GM18519 (cell line): ENCODE results near the gene OR10H3.
"Not testable (repeated sequence)": the region's sequence is repeated elsewhere in the genome, so short reads cannot be mapped to it uniquely, and the experiment has no call there.

Experiments used
- ATAC-seq: cut with Tn5 transposase; IDR thresholded peaks from one replicate; pipeline ENCODE4 v1.9.1; 2021; ENCODE audit warnings: mild to moderate bottlenecking, moderate library complexity; ENCODE audit not compliant: unreplicated experiment, low FRiP score

Gene OR10H3

DNA sequence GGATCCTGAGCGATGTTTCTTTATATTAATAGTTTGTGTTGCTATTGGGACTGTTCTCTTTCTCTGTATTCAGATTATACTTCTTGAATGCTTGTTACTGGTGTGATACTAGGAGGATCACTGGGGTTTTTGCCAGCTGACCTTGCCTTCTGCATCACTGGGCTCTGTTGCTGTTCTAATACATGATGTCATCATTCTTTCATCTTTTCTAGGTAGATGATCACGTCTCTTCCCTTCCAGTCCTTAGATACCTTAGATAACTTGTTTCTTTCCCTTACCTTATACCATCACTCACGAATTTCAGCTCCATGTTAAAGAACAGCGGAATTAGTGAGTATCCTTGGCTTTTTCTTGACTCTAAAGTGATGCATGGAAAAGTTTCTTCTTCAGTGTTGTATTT is at the start of gene OR10H3:
Gene OR10H3 (plus strand): TSS at position 264 of the 400 bp plus-strand sequence. CDS start 3,408 bp downstream, outside the sequence.
- no peak for ATAC-seq

GRCh38 chr19:15696654-15697194 is 41.1 kb upstream of the OR10H3 start:
- no peak for ATAC-seq

GRCh38 chr19:15701757-15702533 is 35.8 kb upstream of the OR10H3 start:
- ATAC-seq: no peak

- no peak for ATAC-seq
Observed at GRCh38 chr19:15702534-15702930, 35.3 kb upstream of the OR10H3 start.

DNA sequence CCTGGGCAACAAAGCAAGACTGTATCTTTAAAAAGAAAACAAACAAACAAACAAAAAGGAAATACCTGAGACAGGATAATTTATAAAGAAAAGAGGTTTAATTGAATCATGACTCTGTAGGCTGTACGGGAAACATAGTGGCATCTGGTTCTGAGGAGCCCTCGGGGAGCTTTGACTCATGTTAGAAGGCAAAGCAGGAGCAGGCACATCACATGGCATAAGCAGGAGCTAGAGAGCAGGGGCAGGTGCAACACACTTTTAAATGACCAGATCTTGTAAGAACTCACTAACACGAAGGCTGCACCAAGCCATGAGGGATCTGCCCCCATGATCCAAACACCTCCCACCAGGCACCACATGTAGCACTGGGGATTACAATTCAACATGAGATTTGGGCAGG is 23.1 kb upstream of the OR10H3 start:
- no peak for ATAC-seq

- ATAC-seq: no peak
Observed at GRCh38 chr19:15715642-15716041, 22.1 kb upstream of the OR10H3 start.

DNA sequence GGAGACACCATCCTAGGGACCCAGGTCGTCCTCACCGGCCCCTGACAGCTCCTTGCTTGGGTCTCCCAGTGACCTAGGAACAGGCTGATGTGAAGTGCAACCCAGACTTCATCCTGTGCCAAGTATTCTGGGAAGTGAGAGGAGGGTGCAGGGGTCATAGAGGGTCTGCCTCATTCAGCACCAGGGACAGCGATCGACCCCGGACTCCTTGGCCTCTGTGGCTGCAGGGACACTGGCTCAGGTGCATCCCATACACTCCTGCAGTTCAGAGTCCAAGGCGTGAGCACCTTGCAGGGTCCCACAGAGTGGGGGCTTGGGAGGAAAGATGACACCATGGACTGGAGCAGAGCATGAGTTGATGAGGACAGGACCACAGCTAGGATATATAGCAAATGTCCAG is 20.0 kb upstream of the OR10H3 start:
- no peak for ATAC-seq

DNA sequence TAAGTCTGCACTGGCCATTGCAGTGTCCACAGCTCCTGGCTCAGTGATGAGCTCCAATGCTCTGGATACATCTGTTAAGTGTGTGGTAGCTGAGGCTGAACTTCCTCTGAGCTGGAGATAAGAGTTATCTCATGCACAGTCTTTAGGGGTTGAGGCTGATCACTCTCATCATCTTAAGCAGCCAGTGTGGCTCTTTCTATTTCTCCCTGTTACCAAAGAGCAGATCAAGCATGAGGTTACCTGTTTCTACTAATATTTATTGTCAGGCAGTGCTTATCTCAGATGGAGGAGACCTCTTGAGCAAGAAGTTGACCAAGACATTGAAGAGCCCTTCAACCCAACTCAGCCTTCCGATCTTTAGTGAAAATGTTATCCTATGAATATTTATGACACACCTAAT is 16.5 kb upstream of the OR10H3 start:
- ATAC-seq: no peak

DNA sequence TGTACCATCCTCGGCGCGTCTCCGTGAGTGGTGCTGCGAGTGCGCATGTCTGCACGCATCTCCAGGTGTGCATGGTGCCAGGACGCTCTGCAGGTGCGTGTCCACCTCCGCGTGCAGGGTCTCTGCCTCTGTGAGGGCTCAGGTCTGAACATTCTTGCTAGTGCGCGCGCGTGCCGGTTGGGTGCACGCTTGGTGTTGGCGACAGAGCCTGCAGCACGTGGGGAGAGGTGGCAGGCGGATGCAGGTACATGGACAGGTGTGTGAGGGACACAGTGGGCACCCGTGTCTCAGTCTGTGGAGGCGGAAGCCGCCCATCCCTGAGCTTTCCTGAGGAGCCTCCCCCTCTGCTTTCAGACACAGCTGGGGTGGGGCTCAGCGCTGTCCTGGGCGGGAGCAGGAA is 14.8 kb upstream of the OR10H3 start:
- ATAC-seq: no peak

DNA sequence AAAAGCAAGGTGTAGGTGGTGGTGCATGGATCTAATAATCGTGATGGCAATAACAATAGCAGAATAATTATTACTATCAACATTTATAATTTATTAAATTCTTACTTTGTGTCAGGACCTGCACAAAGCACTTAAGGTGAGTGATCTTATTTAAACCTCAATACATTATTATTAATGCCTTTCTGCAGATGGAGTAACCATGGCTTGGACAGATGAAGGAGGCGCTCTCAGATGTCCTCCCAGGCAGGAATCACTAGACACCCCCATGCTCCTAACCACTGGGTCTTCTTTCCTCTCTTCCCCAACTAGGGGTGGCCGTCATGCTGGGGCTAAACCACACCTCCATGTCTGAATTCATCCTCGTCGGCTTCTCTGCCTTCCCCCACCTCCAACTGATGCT is 10.1 kb upstream of the OR10H3 start, which contains the start of gene OR10H2:
Gene OR10H2 (plus strand): TSS at position 301 of the 400 bp plus-strand sequence. CDS start 20 bp downstream, at position 321.
- no peak for ATAC-seq

DNA sequence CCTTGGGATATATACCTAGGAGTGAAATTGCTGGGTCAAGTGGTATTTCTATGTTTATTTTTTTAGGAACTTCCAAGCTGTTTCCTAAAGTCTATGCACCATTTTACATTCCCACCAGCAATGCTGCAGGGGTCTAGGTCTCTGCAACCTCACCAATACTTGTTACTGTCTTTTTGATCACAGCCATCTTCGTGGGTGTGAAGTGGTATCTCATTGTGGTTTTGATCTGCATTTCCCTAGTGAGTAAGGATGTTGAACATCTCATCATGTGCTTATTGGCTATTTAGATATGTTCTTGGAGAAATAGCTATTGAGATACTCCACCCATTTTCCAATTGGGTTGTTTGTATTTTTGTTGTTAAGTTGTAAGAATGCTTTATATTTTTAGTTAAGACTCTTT is 7.2 kb upstream of the OR10H3 start:
- ATAC-seq: no peak

GRCh38 chr19:15732388-15732787 is 5.4 kb upstream of the OR10H3 start:
- ATAC-seq: no peak

DNA sequence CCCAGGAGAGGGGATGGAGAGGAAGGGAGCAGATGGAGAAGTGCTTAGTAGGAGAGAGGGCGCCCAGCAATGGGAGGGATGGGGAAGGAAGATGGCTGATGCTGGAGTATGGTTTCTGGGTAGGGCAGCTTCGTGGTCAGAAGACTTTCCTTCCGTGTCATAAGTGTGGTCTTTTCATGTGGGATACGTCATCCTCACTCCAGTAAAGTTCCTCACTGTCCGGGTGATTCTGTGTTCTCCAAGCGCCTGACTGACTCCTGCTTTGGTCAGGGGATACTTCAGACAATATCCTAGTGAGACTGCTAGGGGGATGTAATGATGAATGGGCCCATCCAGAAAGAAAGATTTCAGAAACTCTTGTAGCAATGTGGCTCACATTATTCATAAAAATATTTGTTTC is 3.9 kb upstream of the OR10H3 start:
- ATAC-seq: no peak

GRCh38 chr19:15740785-15741184 is 3.0 kb downstream of the OR10H3 start:
- no peak for ATAC-seq

GRCh38 chr19:15748239-15748638 is 10.5 kb downstream of the OR10H3 start:
- ATAC-seq: no peak

DNA sequence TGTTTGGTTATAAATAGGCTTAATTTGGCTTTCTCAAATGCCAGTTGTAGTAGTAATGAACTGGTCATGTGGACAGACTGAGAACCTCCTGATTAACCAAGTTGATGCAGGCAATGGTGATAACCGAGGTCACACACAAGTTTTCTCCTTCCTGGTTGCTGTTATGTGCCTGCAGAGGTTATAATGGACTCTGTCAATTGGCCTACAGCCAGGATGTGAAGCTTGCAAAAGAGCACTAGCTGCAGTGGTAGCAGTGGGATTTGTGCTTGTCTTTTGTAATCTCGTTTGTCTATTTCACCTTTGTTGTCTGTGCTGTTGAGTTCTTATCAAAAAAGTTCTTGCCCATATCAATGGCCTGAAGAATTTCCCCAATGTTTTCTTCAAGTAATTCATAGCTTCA is 20.6 kb downstream of the OR10H3 start:
- no peak for ATAC-seq

DNA sequence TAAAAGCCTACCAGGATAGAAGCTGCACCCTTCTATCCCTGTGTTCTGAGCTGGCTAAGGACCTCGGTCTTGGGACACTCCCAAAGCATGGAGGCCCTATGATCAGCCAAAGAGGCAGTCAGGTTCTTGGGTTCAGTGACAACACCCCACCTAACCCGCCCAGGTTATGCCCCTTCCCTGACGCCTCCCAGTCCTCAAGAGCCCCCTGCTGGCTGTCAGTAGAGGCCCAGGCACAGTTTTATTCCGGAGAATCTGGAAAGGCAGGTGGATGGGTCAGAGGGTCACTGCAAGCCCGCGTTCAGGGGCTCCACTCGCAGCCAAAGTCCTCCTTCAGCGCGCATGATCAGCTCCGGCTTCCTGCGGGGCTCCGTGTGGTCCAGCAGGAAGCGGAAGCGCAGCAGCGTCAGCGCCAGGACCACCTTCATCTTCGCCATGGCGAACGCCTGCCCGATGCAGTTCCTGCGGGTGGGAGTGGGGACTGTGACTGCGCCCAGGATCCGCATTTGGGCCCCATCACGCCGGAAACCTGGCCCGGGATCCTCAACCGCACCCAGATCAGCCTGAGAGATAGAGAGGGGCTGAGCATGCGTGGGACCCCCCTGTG is 22.3 kb downstream of the OR10H3 start:
- no peak for ATAC-seq

DNA sequence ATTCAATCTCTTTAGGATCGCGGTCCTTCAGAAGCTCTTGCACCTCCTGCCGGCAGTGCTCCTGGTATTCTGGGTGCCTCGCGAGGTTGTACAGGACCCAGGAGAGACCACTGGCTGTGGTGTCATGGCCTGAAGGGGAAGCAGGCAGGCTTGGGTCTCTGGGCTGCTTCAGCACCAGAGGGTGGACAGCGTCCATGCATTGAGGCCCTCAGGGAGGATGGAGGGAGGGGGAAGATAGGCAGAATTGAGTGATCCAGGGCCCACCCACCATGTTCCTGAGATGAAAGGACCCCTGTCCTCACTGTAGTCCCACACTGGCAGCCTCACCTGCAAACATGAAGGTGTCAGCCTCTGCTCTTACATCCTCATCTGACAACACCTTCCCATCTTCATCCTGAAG is 31.8 kb downstream of the OR10H3 start:
- ATAC-seq: no peak

GRCh38 chr19:15774159-15774558 is 36.4 kb downstream of the OR10H3 start:
- not testable (repeated sequence) for ATAC-seq

GRCh38 chr19:15775249-15775648 is 37.5 kb downstream of the OR10H3 start:
- no peak for ATAC-seq

GRCh38 chr19:15776264-15776663 is 38.5 kb downstream of the OR10H3 start:
- ATAC-seq: no peak
